SHP77 (cell line): ENCODE results near the gene SHISA3.

Experiments
- DNase-seq, 2 experiments: peaks; one replicate each; lab custom pipeline; 2025; lab: John Stamatoyannopoulos, UW

Gene SHISA3

GRCh38 chr4:42446823-42447222 lies 49.5 kb downstream of the SHISA3 start:
- DNase-seq, result no peak
